ENCODE data around the gene TIMM21.
A peak's percentile ranks its signal among the peaks of the same experiment; 100 is the strongest.

The TIMM21 gene

GRCh38 chr18:74147491-74147778 lies 888 bp upstream of the TIMM21 start:
- peaks cover 0 to 9% of the 10 kb centered on the region in 2 donors for H3K36me3 ChIP-seq (ENCODE audit: control insufficient read depth in 1 of 2, insufficient read depth in 2 of 2, low read length in 2 of 2)
- no peak overlapping the region for H3K27ac ChIP-seq (ENCODE audit: low read length)
- H3K4me1 ChIP-seq (ENCODE audit: control insufficient read depth in 1 of 2, insufficient read depth in 2 of 2, low read length in 2 of 2): peaks cover 9 to 45% of the 10 kb centered on the region in 2 donors
- no peaks in the 10 kb centered on the region for H3K27me3 ChIP-seq (ENCODE audit: low read depth, low read length)
- no peaks in the 10 kb centered on the region for H3K9me3 ChIP-seq (ENCODE audit: control insufficient read depth in 1 of 2, low read length in 2 of 2)
- peak overlapping the region; percentile 87 to 95 for H3K4me3 ChIP-seq (ENCODE audit: low read depth in 1 of 2, low read length in 2 of 2)

- no peaks in the 10 kb centered on the region for H3K27me3 ChIP-seq (ENCODE audit: low read depth, low read length)
- H3K4me1 ChIP-seq (ENCODE audit: control insufficient read depth in 1 of 2, insufficient read depth in 2 of 2, low read length in 2 of 2): peaks cover 9 to 52% of the 10 kb centered on the region in 2 donors
- peak overlapping the region; percentile 93 for H3K27ac ChIP-seq (ENCODE audit: low read length)
- peak overlapping the region; percentile 87 to 95 for H3K4me3 ChIP-seq (ENCODE audit: low read depth in 1 of 2, low read length in 2 of 2)
- no peaks in the 10 kb centered on the region for H3K9me3 ChIP-seq (ENCODE audit: control insufficient read depth in 1 of 2, low read length in 2 of 2)
- peaks cover 0 to 9% of the 10 kb centered on the region in 2 donors for H3K36me3 ChIP-seq (ENCODE audit: control insufficient read depth in 1 of 2, insufficient read depth in 2 of 2, low read length in 2 of 2)
Measured at GRCh38 chr18:74148543-74149070, 284 bp downstream of the TIMM21 start.

- Histone ChIP-seq H3K4me1 (ENCODE audit: control insufficient read depth in 1 of 2, insufficient read depth in 2 of 2, low read length in 2 of 2) (peaks cover 9 to 52% of the 10 kb centered on the region in 2 donors), H3K27ac (ENCODE audit: low read length) (no peak overlapping the region), H3K27me3 (ENCODE audit: low read depth, low read length) (no peaks in the 10 kb centered on the region), H3K36me3 (ENCODE audit: control insufficient read depth in 1 of 2, insufficient read depth in 2 of 2, low read length in 2 of 2) (peaks cover 0 to 10% of the 10 kb centered on the region in 2 donors), H3K4me3 (ENCODE audit: low read depth in 1 of 2, low read length in 2 of 2) (peak overlapping the region; percentile 87 to 95), H3K9me3 (ENCODE audit: control insufficient read depth in 1 of 2, low read length in 2 of 2) (no peaks in the 10 kb centered on the region)
Measured at GRCh38 chr18:74149878-74150277, 1.6 kb downstream of the TIMM21 start.

GRCh38 chr18:74152270-74152669 lies 3.9 kb downstream of the TIMM21 start:
- no peaks in the 10 kb centered on the region for H3K9me3 ChIP-seq (ENCODE audit: control insufficient read depth in 1 of 2, low read length in 2 of 2)
- peaks cover 17 to 27% of the 10 kb centered on the region in 2 donors for H3K36me3 ChIP-seq (ENCODE audit: control insufficient read depth in 1 of 2, insufficient read depth in 2 of 2, low read length in 2 of 2)
- no peaks in the 10 kb centered on the region for H3K27me3 ChIP-seq (ENCODE audit: low read depth, low read length)
- peaks cover 5 to 44% of the 10 kb centered on the region in 2 donors for H3K4me1 ChIP-seq (ENCODE audit: control insufficient read depth in 1 of 2, insufficient read depth in 2 of 2, low read length in 2 of 2)
- no peak overlapping the region for H3K27ac ChIP-seq (ENCODE audit: low read length)
- no peak overlapping the region for H3K4me3 ChIP-seq (ENCODE audit: low read depth in 1 of 2, low read length in 2 of 2)

GRCh38 chr18:74152857-74153256 lies 4.5 kb downstream of the TIMM21 start:
- H3K9me3 ChIP-seq (ENCODE audit: control insufficient read depth in 1 of 2, low read length in 2 of 2): no peaks in the 10 kb centered on the region
- H3K4me1 ChIP-seq (ENCODE audit: control insufficient read depth in 1 of 2, insufficient read depth in 2 of 2, low read length in 2 of 2): peaks cover 5 to 42% of the 10 kb centered on the region in 2 donors
- H3K4me3 ChIP-seq (ENCODE audit: low read depth in 1 of 2, low read length in 2 of 2): no peak overlapping the region
- peaks cover 18 to 27% of the 10 kb centered on the region in 2 donors for H3K36me3 ChIP-seq (ENCODE audit: control insufficient read depth in 1 of 2, insufficient read depth in 2 of 2, low read length in 2 of 2)
- no peak overlapping the region for H3K27ac ChIP-seq (ENCODE audit: low read length)
- H3K27me3 ChIP-seq (ENCODE audit: low read depth, low read length): no peaks in the 10 kb centered on the region

GRCh38 chr18:74153377-74153776 lies 5.1 kb downstream of the TIMM21 start:
- no peaks in the 10 kb centered on the region for H3K27me3 ChIP-seq (ENCODE audit: low read depth, low read length)
- no peaks in the 10 kb centered on the region for H3K9me3 ChIP-seq (ENCODE audit: control insufficient read depth in 1 of 2, low read length in 2 of 2)
- peaks cover 5 to 42% of the 10 kb centered on the region in 2 donors for H3K4me1 ChIP-seq (ENCODE audit: control insufficient read depth in 1 of 2, insufficient read depth in 2 of 2, low read length in 2 of 2)
- H3K27ac ChIP-seq (ENCODE audit: low read length): no peak overlapping the region
- peaks cover 18 to 28% of the 10 kb centered on the region in 2 donors for H3K36me3 ChIP-seq (ENCODE audit: control insufficient read depth in 1 of 2, insufficient read depth in 2 of 2, low read length in 2 of 2)
- no peak overlapping the region for H3K4me3 ChIP-seq (ENCODE audit: low read depth in 1 of 2, low read length in 2 of 2)

GRCh38 chr18:74153793-74154192 lies 5.5 kb downstream of the TIMM21 start:
- peaks cover 18 to 32% of the 10 kb centered on the region in 2 donors for H3K36me3 ChIP-seq (ENCODE audit: control insufficient read depth in 1 of 2, insufficient read depth in 2 of 2, low read length in 2 of 2)
- H3K4me1 ChIP-seq (ENCODE audit: control insufficient read depth in 1 of 2, insufficient read depth in 2 of 2, low read length in 2 of 2): peaks cover 5 to 42% of the 10 kb centered on the region in 2 donors
- no peak overlapping the region for H3K27ac ChIP-seq (ENCODE audit: low read length)
- H3K4me3 ChIP-seq (ENCODE audit: low read depth in 1 of 2, low read length in 2 of 2): no peak overlapping the region
- H3K9me3 ChIP-seq (ENCODE audit: control insufficient read depth in 1 of 2, low read length in 2 of 2): no peaks in the 10 kb centered on the region
- no peaks in the 10 kb centered on the region for H3K27me3 ChIP-seq (ENCODE audit: low read depth, low read length)

- Histone ChIP-seq H3K27ac (ENCODE audit: low read length) (no peak overlapping the region), H3K4me1 (ENCODE audit: control insufficient read depth in 1 of 2, insufficient read depth in 2 of 2, low read length in 2 of 2) (peaks cover 4 to 33% of the 10 kb centered on the region in 2 donors), H3K9me3 (ENCODE audit: control insufficient read depth in 1 of 2, low read length in 2 of 2) (no peaks in the 10 kb centered on the region), H3K36me3 (ENCODE audit: control insufficient read depth in 1 of 2, insufficient read depth in 2 of 2, low read length in 2 of 2) (peaks cover 21 to 39% of the 10 kb centered on the region in 2 donors), H3K27me3 (ENCODE audit: low read depth, low read length) (no peaks in the 10 kb centered on the region), H3K4me3 (ENCODE audit: low read depth in 1 of 2, low read length in 2 of 2) (no peak overlapping the region)
Measured at GRCh38 chr18:74154716-74155115, 6.4 kb downstream of the TIMM21 start.

- Histone ChIP-seq H3K36me3 (ENCODE audit: control insufficient read depth in 1 of 2, insufficient read depth in 2 of 2, low read length in 2 of 2) (peaks cover 23 to 43% of the 10 kb centered on the region in 2 donors), H3K4me1 (ENCODE audit: control insufficient read depth in 1 of 2, insufficient read depth in 2 of 2, low read length in 2 of 2) (peaks cover 0 to 28% of the 10 kb centered on the region in 2 donors), H3K4me3 (ENCODE audit: low read depth in 1 of 2, low read length in 2 of 2) (no peak overlapping the region), H3K9me3 (ENCODE audit: control insufficient read depth in 1 of 2, low read length in 2 of 2) (no peaks in the 10 kb centered on the region), H3K27ac (ENCODE audit: low read length) (no peak overlapping the region), H3K27me3 (ENCODE audit: low read depth, low read length) (no peaks in the 10 kb centered on the region)
Measured at GRCh38 chr18:74155276-74155675, 7.0 kb downstream of the TIMM21 start.

- Histone ChIP-seq H3K4me3 (ENCODE audit: low read depth in 1 of 2, low read length in 2 of 2) (no peak overlapping the region), H3K4me1 (ENCODE audit: control insufficient read depth in 1 of 2, insufficient read depth in 2 of 2, low read length in 2 of 2) (no peaks in the 10 kb centered on the region), H3K27ac (ENCODE audit: low read length) (no peak overlapping the region), H3K27me3 (ENCODE audit: low read depth, low read length) (no peaks in the 10 kb centered on the region), H3K9me3 (ENCODE audit: control insufficient read depth in 1 of 2, low read length in 2 of 2) (no peaks in the 10 kb centered on the region), H3K36me3 (ENCODE audit: control insufficient read depth in 1 of 2, insufficient read depth in 2 of 2, low read length in 2 of 2) (peaks cover 12 to 25% of the 10 kb centered on the region in 2 donors)
Measured at GRCh38 chr18:74163019-74163660, 14.8 kb downstream of the TIMM21 start.

- Histone ChIP-seq H3K36me3 (ENCODE audit: control insufficient read depth in 1 of 2, insufficient read depth in 2 of 2, low read length in 2 of 2) (peaks cover 0 to 4% of the 10 kb centered on the region in 2 donors), H3K4me3 (ENCODE audit: low read depth in 1 of 2, low read length in 2 of 2) (no peak overlapping the region), H3K9me3 (ENCODE audit: control insufficient read depth in 1 of 2, low read length in 2 of 2) (no peaks in the 10 kb centered on the region), H3K27ac (ENCODE audit: low read length) (no peak overlapping the region), H3K4me1 (ENCODE audit: control insufficient read depth in 1 of 2, insufficient read depth in 2 of 2, low read length in 2 of 2) (no peaks in the 10 kb centered on the region), H3K27me3 (ENCODE audit: low read depth, low read length) (no peaks in the 10 kb centered on the region)
Measured at GRCh38 chr18:74166386-74166785, 18.1 kb downstream of the TIMM21 start.
